Measurements from ENCODE around the gene TMEM179.

The TMEM179 gene

GRCh38 chr14:104556256-104557021 lies 48.1 kb downstream of the TMEM179 start:
- Histone ChIP-seq H3K36me3 (ENCODE audit: control insufficient read depth, low read length) (no peaks in the 10 kb centered on the region), H3K9me3 (ENCODE audit: control insufficient read depth, insufficient read depth, low read length) (no peaks in the 10 kb centered on the region), H3K4me3 (ENCODE audit: low read length) (no peak overlapping the region), H3K4me1 (ENCODE audit: control insufficient read depth, low read length) (no peaks in the 10 kb centered on the region), H3K9me2 (replicated peaks; ENCODE audit: control insufficient read depth, low read length) (no peaks in the 10 kb centered on the region), H3F3A (ENCODE audit: control insufficient read depth, insufficient read depth) (no peaks in the 10 kb centered on the region), H3K4me2 (ENCODE audit: low read length) (no peak overlapping the region), H3K27me3 (ENCODE audit: control insufficient read depth, low read length) (no peaks in the 10 kb centered on the region), H3K27ac (ENCODE audit: low read depth, low read length) (no peak overlapping the region), H4K20me1 (ENCODE audit: control insufficient read depth, insufficient read depth, low read depth, low read length) (no peaks in the 10 kb centered on the region), H3K79me2 (ENCODE audit: control insufficient read depth, low read length) (no peaks in the 10 kb centered on the region)
- TF ChIP-seq CTCF (IDR thresholded peaks at IDR 0.05; ENCODE audit: low read depth, low read length, poor library complexity, severe bottlenecking) (no peak), EZH2phosphoT487 (IDR thresholded peaks at IDR 0.05; ENCODE audit: borderline replicate concordance, low read length) (no peak)

DNA sequence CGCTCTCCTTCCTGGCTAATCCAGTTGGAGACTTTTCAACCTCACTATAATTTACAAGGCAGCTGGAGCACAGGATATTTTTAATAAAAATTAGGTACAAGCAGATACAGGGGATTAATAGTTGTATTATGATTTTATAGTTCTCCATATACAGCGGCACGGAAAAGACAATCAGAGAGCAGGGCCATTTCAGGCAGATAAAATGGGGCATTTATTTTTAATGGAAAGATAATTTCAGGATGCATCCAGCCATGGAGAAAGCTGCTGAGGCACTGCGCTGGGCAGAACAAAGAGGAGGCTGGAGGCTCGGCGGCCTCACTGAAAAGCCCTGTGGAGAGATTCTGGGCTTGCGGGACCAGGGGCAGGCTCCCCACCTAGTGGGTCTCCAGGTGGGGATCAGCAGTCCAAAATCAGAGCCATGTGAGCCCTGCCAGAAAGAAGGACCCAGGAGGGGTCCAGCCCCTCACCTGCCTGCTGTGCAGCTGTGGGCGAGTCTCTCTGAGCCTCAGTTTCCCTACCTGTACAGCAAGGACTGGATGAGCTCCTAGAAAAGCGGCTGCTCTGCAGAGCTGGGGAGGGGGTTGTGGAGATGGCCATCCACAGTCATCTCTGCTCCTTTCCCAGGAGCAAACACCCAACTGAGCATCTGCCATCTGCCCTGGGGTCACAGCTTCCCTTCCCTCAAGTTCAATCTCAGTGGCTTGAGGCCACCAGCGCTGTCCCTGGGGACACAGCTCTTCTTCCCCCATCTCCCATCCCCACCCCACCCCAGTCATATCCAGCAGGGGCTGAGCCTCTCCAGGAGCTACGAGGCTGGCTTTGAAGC lies 48.9 kb downstream of the TMEM179 start:
- no peaks in the 10 kb centered on the region for H3K9me2 ChIP-seq (replicated peaks; ENCODE audit: control insufficient read depth, low read length)
- H3K27ac ChIP-seq (ENCODE audit: low read depth, low read length), result no peak overlapping the region
- no peaks in the 10 kb centered on the region for H3K4me1 ChIP-seq (ENCODE audit: control insufficient read depth, low read length)
- no peaks in the 10 kb centered on the region for H3K9me3 ChIP-seq (ENCODE audit: control insufficient read depth, insufficient read depth, low read length)
- no peaks in the 10 kb centered on the region for H3K79me2 ChIP-seq (ENCODE audit: control insufficient read depth, low read length)
- no peaks in the 10 kb centered on the region for H3K27me3 ChIP-seq (ENCODE audit: control insufficient read depth, low read length)
- no peak overlapping the region for H3K4me2 ChIP-seq (ENCODE audit: low read length)
- TF ChIP-seq CTCF (IDR thresholded peaks at IDR 0.05; ENCODE audit: low read depth, low read length, poor library complexity, severe bottlenecking) (no peak), EZH2phosphoT487 (IDR thresholded peaks at IDR 0.05; ENCODE audit: borderline replicate concordance, low read length) (no peak)
- H3F3A ChIP-seq (ENCODE audit: control insufficient read depth, insufficient read depth), result no peaks in the 10 kb centered on the region
- no peaks in the 10 kb centered on the region for H4K20me1 ChIP-seq (ENCODE audit: control insufficient read depth, insufficient read depth, low read depth, low read length)
- no peaks in the 10 kb centered on the region for H3K36me3 ChIP-seq (ENCODE audit: control insufficient read depth, low read length)
- H3K4me3 ChIP-seq (ENCODE audit: low read length), result no peak overlapping the region

DNA sequence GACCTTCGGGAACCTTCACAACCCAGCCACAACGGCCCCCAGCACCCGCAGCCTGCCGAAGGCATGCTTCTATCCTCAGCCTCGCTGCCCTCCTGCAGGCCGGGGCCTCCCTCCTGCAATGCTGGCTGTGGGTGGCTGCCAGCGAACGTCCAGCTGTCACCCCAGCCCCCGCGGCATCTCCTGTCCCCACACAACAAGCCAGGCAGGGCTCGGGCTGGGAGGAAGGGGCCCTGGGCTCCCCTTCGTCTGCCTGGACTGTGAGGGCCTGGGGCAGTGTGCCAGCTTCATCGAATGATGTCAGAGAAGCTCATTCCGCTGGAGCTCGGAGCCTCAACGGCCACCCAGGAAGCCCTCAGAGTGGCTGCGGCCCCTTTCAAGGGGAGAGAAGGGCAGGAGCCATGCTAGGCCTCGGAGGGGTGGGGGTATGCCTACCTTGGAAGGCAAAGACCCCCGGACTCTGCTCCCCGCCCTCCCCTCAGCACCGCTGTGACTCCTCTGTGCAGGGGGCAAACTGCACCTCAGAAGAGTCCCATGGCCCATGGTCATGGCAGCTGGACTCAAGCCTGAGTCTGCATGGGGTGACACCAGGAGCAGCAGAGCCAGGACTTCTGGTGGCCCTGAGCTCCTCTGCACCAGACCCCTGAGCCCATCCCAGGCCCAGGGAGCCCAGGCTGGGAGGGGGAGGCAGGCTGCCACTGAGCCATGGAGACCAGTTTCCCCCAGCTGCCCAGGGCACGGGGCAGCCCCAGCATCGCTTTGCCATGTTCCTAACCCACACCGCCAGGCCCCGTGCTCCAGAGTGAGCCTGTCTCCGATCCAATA lies 49.8 kb downstream of the TMEM179 start:
- no peaks in the 10 kb centered on the region for H3K36me3 ChIP-seq (ENCODE audit: control insufficient read depth, low read length)
- no peak overlapping the region for H3K27ac ChIP-seq (ENCODE audit: low read depth, low read length)
- H3K4me3 ChIP-seq (ENCODE audit: low read length), result no peak overlapping the region
- no peaks in the 10 kb centered on the region for H3F3A ChIP-seq (ENCODE audit: control insufficient read depth, insufficient read depth)
- H3K9me2 ChIP-seq (replicated peaks; ENCODE audit: control insufficient read depth, low read length), result no peaks in the 10 kb centered on the region
- no peaks in the 10 kb centered on the region for H3K79me2 ChIP-seq (ENCODE audit: control insufficient read depth, low read length)
- no peaks in the 10 kb centered on the region for H3K4me1 ChIP-seq (ENCODE audit: control insufficient read depth, low read length)
- TF ChIP-seq CTCF (IDR thresholded peaks at IDR 0.05; ENCODE audit: low read depth, low read length, poor library complexity, severe bottlenecking) (no peak), EZH2phosphoT487 (IDR thresholded peaks at IDR 0.05; ENCODE audit: borderline replicate concordance, low read length) (no peak)
- H3K4me2 ChIP-seq (ENCODE audit: low read length), result no peak overlapping the region
- H3K9me3 ChIP-seq (ENCODE audit: control insufficient read depth, insufficient read depth, low read length), result no peaks in the 10 kb centered on the region
- no peaks in the 10 kb centered on the region for H3K27me3 ChIP-seq (ENCODE audit: control insufficient read depth, low read length)
- H4K20me1 ChIP-seq (ENCODE audit: control insufficient read depth, insufficient read depth, low read depth, low read length), result no peaks in the 10 kb centered on the region

All from DOHH2 (cell line).